Ectodermal cell (in vitro differentiated cells): ENCODE data around the gene IGFN1.

Experiments
- H3K27ac ChIP-seq: 2 replicates; pipeline ENCODE4 v1.7.0; 2013; ENCODE audit warnings: mild to moderate bottlenecking, low read depth, low read length; ENCODE audit not compliant: insufficient read depth, poor library complexity, severe bottlenecking
- H3K27me3 ChIP-seq: 2 replicates; pipeline ENCODE4 v1.7.0; 2013; ENCODE audit warnings: mild to moderate bottlenecking, low read length; ENCODE audit not compliant: insufficient read depth, control insufficient read depth, poor library complexity, severe bottlenecking
- H3K36me3 ChIP-seq: one replicate; pipeline ENCODE4 v1.7.0; 2013; ENCODE audit warnings: low read length; ENCODE audit not compliant: control insufficient read depth, insufficient read depth
- H3K4me1 ChIP-seq: one replicate; pipeline ENCODE4 v1.7.0; 2013; ENCODE audit warnings: low read length; ENCODE audit not compliant: control insufficient read depth, insufficient read depth
- H3K4me3 ChIP-seq: 2 replicates; pipeline ENCODE4 v1.7.0; 2013; ENCODE audit warnings: low read depth, low read length, control low read depth; ENCODE audit not compliant: insufficient read depth
- H3K9me3 ChIP-seq: 2 replicates; pipeline ENCODE4 v1.7.0; 2013; ENCODE audit warnings: mild to moderate bottlenecking, low read length, moderate library complexity; ENCODE audit not compliant: control insufficient read depth
- WGBS, 2 experiments: methylation state at CpG; one replicate each; pipeline ENCODE4 v1.1.7; 2013; ENCODE audit warnings: missing lambda C conversion rate in 2 of 2; 5-methylcytosine and 5-hydroxymethylcytosine counted together

Gene IGFN1

GRCh38 chr1:201214886-201215285 lies 24.3 kb downstream of the IGFN1 start:
- H3K36me3 ChIP-seq: no peaks in the 10 kb centered on the region
- WGBS, 2 experiments: 83 to 87% methylated on average over 5 of the region's 5 CpGs

GRCh38 chr1:201215531-201216357 lies 25.1 kb downstream of the IGFN1 start:
- peaks cover 6% of the 10 kb centered on the region for H3K27me3 ChIP-seq
- H3K4me1 ChIP-seq: peaks cover 3% of the 10 kb centered on the region
- WGBS, 2 experiments: 88 to 90% methylated on average over 12 of the region's 12 CpGs
- no peak overlapping the region for H3K27ac ChIP-seq
- H3K4me3 ChIP-seq: no peak overlapping the region
- no peaks in the 10 kb centered on the region for H3K9me3 ChIP-seq
- H3K36me3 ChIP-seq: no peaks in the 10 kb centered on the region

More at GRCh38 chr1:201214886-201215285, 24.3 kb downstream of the IGFN1 start:
- Histone ChIP-seq H3K27me3 (peaks cover 6% of the 10 kb centered on the region), H3K4me3 (no peak overlapping the region), H3K4me1 (peaks cover 3% of the 10 kb centered on the region), H3K27ac (no peak overlapping the region), H3K9me3 (no peaks in the 10 kb centered on the region)

- Histone ChIP-seq H3K4me3 (no peak overlapping the region), H3K9me3 (no peaks in the 10 kb centered on the region), H3K36me3 (no peaks in the 10 kb centered on the region), H3K4me1 (peaks cover 3% of the 10 kb centered on the region), H3K27me3 (peaks cover 6% of the 10 kb centered on the region), H3K27ac (no peak overlapping the region)
- 92 to 93% methylated on average over 20 of the region's 20 CpGs for WGBS, 2 experiments
These were observed 25.9 kb downstream of the IGFN1 start for GRCh38 chr1:201216395-201217085.

GRCh38 chr1:201217146-201217545 lies 26.5 kb downstream of the IGFN1 start:
- Histone ChIP-seq H3K27ac (no peak overlapping the region), H3K36me3 (no peaks in the 10 kb centered on the region), H3K4me1 (peaks cover 3% of the 10 kb centered on the region), H3K27me3 (peaks cover under 1% of the 10 kb centered on the region), H3K4me3 (no peak overlapping the region), H3K9me3 (no peaks in the 10 kb centered on the region)
- 92 to 94% methylated on average over 14 of the region's 14 CpGs for WGBS, 2 experiments

GRCh38 chr1:201217851-201218250 lies 27.2 kb downstream of the IGFN1 start:
- Histone ChIP-seq H3K4me1 (peaks cover 3% of the 10 kb centered on the region), H3K9me3 (no peaks in the 10 kb centered on the region), H3K27me3 (no peaks in the 10 kb centered on the region), H3K36me3 (no peaks in the 10 kb centered on the region), H3K27ac (no peak overlapping the region), H3K4me3 (no peak overlapping the region)
- WGBS, 2 experiments: 91 to 94% methylated on average over 3 of the region's 3 CpGs

- Histone ChIP-seq H3K27ac (no peak overlapping the region), H3K4me3 (no peak overlapping the region), H3K9me3 (no peaks in the 10 kb centered on the region), H3K27me3 (no peaks in the 10 kb centered on the region), H3K4me1 (peaks cover 3% of the 10 kb centered on the region), H3K36me3 (no peaks in the 10 kb centered on the region)
- 94% methylated on average over 10 of the region's 10 CpGs for WGBS, 2 experiments
These were observed 27.8 kb downstream of the IGFN1 start for GRCh38 chr1:201218409-201218808.

- Histone ChIP-seq H3K9me3 (no peaks in the 10 kb centered on the region), H3K27ac (no peak overlapping the region), H3K4me3 (no peak overlapping the region), H3K36me3 (no peaks in the 10 kb centered on the region), H3K4me1 (peaks cover 3% of the 10 kb centered on the region), H3K27me3 (no peaks in the 10 kb centered on the region)
- 93 to 95% methylated on average over 7 of the region's 7 CpGs for WGBS, 2 experiments
These were observed 29.1 kb downstream of the IGFN1 start for GRCh38 chr1:201219481-201220387.

- 92 to 95% methylated on average over 1 of the region's 1 CpG for WGBS, 2 experiments
- Histone ChIP-seq H3K4me3 (no peak overlapping the region), H3K36me3 (no peaks in the 10 kb centered on the region), H3K4me1 (peaks cover 3% of the 10 kb centered on the region), H3K9me3 (no peaks in the 10 kb centered on the region), H3K27ac (no peak overlapping the region), H3K27me3 (no peaks in the 10 kb centered on the region)
These were observed 29.7 kb downstream of the IGFN1 start for GRCh38 chr1:201220388-201220715.

- Histone ChIP-seq H3K9me3 (no peaks in the 10 kb centered on the region), H3K36me3 (no peaks in the 10 kb centered on the region), H3K4me1 (no peaks in the 10 kb centered on the region), H3K27ac (no peak overlapping the region), H3K27me3 (no peaks in the 10 kb centered on the region), H3K4me3 (no peak overlapping the region)
- WGBS, 2 experiments: 92 to 97% methylated on average over 10 of the region's 10 CpGs
These were observed 30.7 kb downstream of the IGFN1 start for GRCh38 chr1:201221201-201221846.
